ENCODE measurements around the gene ALS2.

DNA sequence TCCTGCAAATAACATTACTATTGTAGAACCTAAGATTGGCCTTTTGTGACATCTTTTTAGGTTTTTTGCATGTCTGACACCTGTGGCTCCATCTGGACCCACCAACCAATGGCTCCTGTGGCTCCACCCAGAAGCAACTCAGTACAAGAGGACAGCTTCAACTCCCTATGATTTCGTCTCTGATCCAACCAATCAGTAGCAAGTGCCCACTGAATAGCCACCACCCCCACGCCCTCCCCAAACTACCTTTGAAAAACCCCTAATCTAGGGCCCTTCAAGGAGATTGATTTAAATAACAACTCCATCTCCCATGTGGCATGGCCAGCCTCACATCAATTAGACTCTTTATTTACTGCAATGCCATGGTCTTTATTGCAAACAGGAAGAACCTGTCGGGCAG is 105.9 kb downstream of the ALS2 start:
- TF ChIP-seq POLR2A (IDR thresholded peaks at IDR 0.05): no peak
- TF ChIP-seq, protein P1, sequence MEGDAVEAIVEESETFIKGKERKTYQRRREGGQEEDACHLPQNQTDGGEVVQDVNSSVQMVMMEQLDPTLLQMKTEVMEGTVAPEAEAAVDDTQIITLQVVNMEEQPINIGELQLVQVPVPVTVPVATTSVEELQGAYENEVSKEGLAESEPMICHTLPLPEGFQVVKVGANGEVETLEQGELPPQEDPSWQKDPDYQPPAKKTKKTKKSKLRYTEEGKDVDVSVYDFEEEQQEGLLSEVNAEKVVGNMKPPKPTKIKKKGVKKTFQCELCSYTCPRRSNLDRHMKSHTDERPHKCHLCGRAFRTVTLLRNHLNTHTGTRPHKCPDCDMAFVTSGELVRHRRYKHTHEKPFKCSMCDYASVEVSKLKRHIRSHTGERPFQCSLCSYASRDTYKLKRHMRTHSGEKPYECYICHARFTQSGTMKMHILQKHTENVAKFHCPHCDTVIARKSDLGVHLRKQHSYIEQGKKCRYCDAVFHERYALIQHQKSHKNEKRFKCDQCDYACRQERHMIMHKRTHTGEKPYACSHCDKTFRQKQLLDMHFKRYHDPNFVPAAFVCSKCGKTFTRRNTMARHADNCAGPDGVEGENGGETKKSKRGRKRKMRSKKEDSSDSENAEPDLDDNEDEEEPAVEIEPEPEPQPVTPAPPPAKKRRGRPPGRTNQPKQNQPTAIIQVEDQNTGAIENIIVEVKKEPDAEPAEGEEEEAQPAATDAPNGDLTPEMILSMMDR (IDR thresholded peaks at IDR 0.05): no peak

All from ovary (tissue), 3 donors.